ENCODE results near the gene GCK.

- TF ChIP-seq POLR2A (IDR thresholded peaks at IDR 0.05): no peak
- TF ChIP-seq CTCF (IDR thresholded peaks at IDR 0.05): no peak
- no peak for TF ChIP-seq POLR2AphosphoS5 (IDR thresholded peaks at IDR 0.05)
These were observed 60.3 kb downstream of the GCK start for GRCh38 chr7:44128721-44129582.
